Measurements from ENCODE around the gene RAPGEF2.

The RAPGEF2 gene

GRCh38 chr4:159293811-159294515 lies 191.1 kb downstream of the RAPGEF2 start:
- Histone ChIP-seq H3F3A (ENCODE audit: control insufficient read depth, insufficient read depth) (no peaks in the 10 kb centered on the region), H3K4me3 (ENCODE audit: low read length) (no peak overlapping the region), H3K27ac (ENCODE audit: low read depth, low read length) (no peak overlapping the region), H3K4me1 (ENCODE audit: control insufficient read depth, low read length) (no peaks in the 10 kb centered on the region), H3K4me2 (ENCODE audit: low read length) (no peak overlapping the region), H3K9me3 (ENCODE audit: control insufficient read depth, insufficient read depth, low read length) (no peaks in the 10 kb centered on the region), H3K9me2 (replicated peaks; ENCODE audit: control insufficient read depth, low read length) (no peaks in the 10 kb centered on the region), H3K36me3 (ENCODE audit: control insufficient read depth, low read length) (no peaks in the 10 kb centered on the region), H3K79me2 (ENCODE audit: control insufficient read depth, low read length) (no peaks in the 10 kb centered on the region), H4K20me1 (ENCODE audit: control insufficient read depth, insufficient read depth, low read depth, low read length) (no peaks in the 10 kb centered on the region), H3K27me3 (ENCODE audit: control insufficient read depth, low read length) (no peaks in the 10 kb centered on the region)
- TF ChIP-seq CTCF (IDR thresholded peaks at IDR 0.05; ENCODE audit: low read depth, low read length, poor library complexity, severe bottlenecking) (no peak), EZH2phosphoT487 (IDR thresholded peaks at IDR 0.05; ENCODE audit: borderline replicate concordance, low read length) (no peak)

- no peaks in the 10 kb centered on the region for H3K9me3 ChIP-seq (ENCODE audit: control insufficient read depth, insufficient read depth, low read length)
- TF ChIP-seq CTCF (IDR thresholded peaks at IDR 0.05; ENCODE audit: low read depth, low read length, poor library complexity, severe bottlenecking) = no peak
- TF ChIP-seq EZH2phosphoT487 (IDR thresholded peaks at IDR 0.05; ENCODE audit: borderline replicate concordance, low read length) = no peak
- no peaks in the 10 kb centered on the region for H3K4me1 ChIP-seq (ENCODE audit: control insufficient read depth, low read length)
- H3K27ac ChIP-seq (ENCODE audit: low read depth, low read length) = no peak overlapping the region
- no peaks in the 10 kb centered on the region for H3K27me3 ChIP-seq (ENCODE audit: control insufficient read depth, low read length)
- H3K4me2 ChIP-seq (ENCODE audit: low read length) = no peak overlapping the region
- no peak overlapping the region for H3K4me3 ChIP-seq (ENCODE audit: low read length)
- H3K79me2 ChIP-seq (ENCODE audit: control insufficient read depth, low read length) = no peaks in the 10 kb centered on the region
- no peaks in the 10 kb centered on the region for H3K36me3 ChIP-seq (ENCODE audit: control insufficient read depth, low read length)
- no peaks in the 10 kb centered on the region for H3K9me2 ChIP-seq (replicated peaks; ENCODE audit: control insufficient read depth, low read length)
- H4K20me1 ChIP-seq (ENCODE audit: control insufficient read depth, insufficient read depth, low read depth, low read length) = no peaks in the 10 kb centered on the region
- H3F3A ChIP-seq (ENCODE audit: control insufficient read depth, insufficient read depth) = no peaks in the 10 kb centered on the region
Observed at GRCh38 chr4:159296061-159296460, 193.2 kb downstream of the RAPGEF2 start.

- Histone ChIP-seq H3K4me3 (ENCODE audit: low read length) (no peak overlapping the region), H3K4me2 (ENCODE audit: low read length) (no peak overlapping the region), H3K27ac (ENCODE audit: low read depth, low read length) (no peak overlapping the region), H4K20me1 (ENCODE audit: control insufficient read depth, insufficient read depth, low read depth, low read length) (no peaks in the 10 kb centered on the region), H3K9me3 (ENCODE audit: control insufficient read depth, insufficient read depth, low read length) (no peaks in the 10 kb centered on the region), H3F3A (ENCODE audit: control insufficient read depth, insufficient read depth) (no peaks in the 10 kb centered on the region), H3K4me1 (ENCODE audit: control insufficient read depth, low read length) (no peaks in the 10 kb centered on the region), H3K79me2 (ENCODE audit: control insufficient read depth, low read length) (no peaks in the 10 kb centered on the region), H3K9me2 (replicated peaks; ENCODE audit: control insufficient read depth, low read length) (no peaks in the 10 kb centered on the region), H3K36me3 (ENCODE audit: control insufficient read depth, low read length) (no peaks in the 10 kb centered on the region), H3K27me3 (ENCODE audit: control insufficient read depth, low read length) (no peaks in the 10 kb centered on the region)
- TF ChIP-seq EZH2phosphoT487 (IDR thresholded peaks at IDR 0.05; ENCODE audit: borderline replicate concordance, low read length) = no peak
Observed at GRCh38 chr4:159297091-159297490, 194.2 kb downstream of the RAPGEF2 start.

- no peaks in the 10 kb centered on the region for H3K36me3 ChIP-seq (ENCODE audit: control insufficient read depth, low read length)
- H3K4me3 ChIP-seq (ENCODE audit: low read length) = no peak overlapping the region
- no peaks in the 10 kb centered on the region for H4K20me1 ChIP-seq (ENCODE audit: control insufficient read depth, insufficient read depth, low read depth, low read length)
- TF ChIP-seq CTCF (IDR thresholded peaks at IDR 0.05; ENCODE audit: low read depth, low read length, poor library complexity, severe bottlenecking) (no peak), EZH2phosphoT487 (IDR thresholded peaks at IDR 0.05; ENCODE audit: borderline replicate concordance, low read length) (no peak)
- H3K79me2 ChIP-seq (ENCODE audit: control insufficient read depth, low read length) = no peaks in the 10 kb centered on the region
- H3F3A ChIP-seq (ENCODE audit: control insufficient read depth, insufficient read depth) = no peaks in the 10 kb centered on the region
- no peaks in the 10 kb centered on the region for H3K4me1 ChIP-seq (ENCODE audit: control insufficient read depth, low read length)
- no peak overlapping the region for H3K27ac ChIP-seq (ENCODE audit: low read depth, low read length)
- H3K27me3 ChIP-seq (ENCODE audit: control insufficient read depth, low read length) = no peaks in the 10 kb centered on the region
- no peaks in the 10 kb centered on the region for H3K9me2 ChIP-seq (replicated peaks; ENCODE audit: control insufficient read depth, low read length)
- no peaks in the 10 kb centered on the region for H3K9me3 ChIP-seq (ENCODE audit: control insufficient read depth, insufficient read depth, low read length)
- no peak overlapping the region for H3K4me2 ChIP-seq (ENCODE audit: low read length)
Observed at GRCh38 chr4:159298502-159298901, 195.6 kb downstream of the RAPGEF2 start.
